Right atrium auricular region (tissue), 2 donors: ENCODE data around the gene DERL3. TPM values are rescaled to one million over a fixed set of nuclear protein-coding genes. Genes with fewer than 3 reads are reported as not detected.

Experiments used
- DNase-seq: peaks from one replicate; pipeline ENCODE4 v3.0.0-alpha.2; 2019; ENCODE audit warnings: low spot score
- H3K27ac ChIP-seq, 2 donors: fragments of 200-600 bp; sonication (generic); 1 replicate in 1 of 2; 2 replicates in 1 of 2; pipeline ENCODE4 v1.5.1; 2016 to 2019
- H3K27me3 ChIP-seq, 2 donors: fragments of 200-600 bp; sonication (generic); one replicate each; pipeline versions ENCODE4 v1.5.1 to v1.6.0; 2017 to 2019
- H3K36me3 ChIP-seq: fragments of 200-600 bp; sonication (generic); one replicate; pipeline ENCODE4 v1.5.1; 2016
- H3K4me1 ChIP-seq, 2 donors: fragments of 200-600 bp; sonication (generic); one replicate each; pipeline versions ENCODE4 v1.5.1 to v1.6.0; 2017 to 2019
- H3K4me3 ChIP-seq, 2 donors: fragments of 200-600 bp; sonication (generic); 1 replicate in 1 of 2; 2 replicates in 1 of 2; pipeline ENCODE4 v1.5.1; 2017 to 2019; ENCODE audit warnings: mild to moderate bottlenecking in 1 of 2, moderate library complexity in 1 of 2
- H3K9me3 ChIP-seq, 2 donors: fragments of 200-600 bp; sonication (generic); one replicate each; pipeline ENCODE4 v1.5.1; 2019
- total RNA-seq, 2 donors: library from RNA; depleted of rRNA; stranded (reverse); fragments of >200 nt; gene quantifications; one replicate each; pipeline ENCODE4 v1.1.0, GENCODE V29; 2016
- TF ChIP-seq, protein P1 (sequence below), 2 donors: fragments of 200-600 bp; sonication (generic); IDR thresholded peaks; one replicate each; pipeline ENCODE4 v1.5.1; 2019; ENCODE audit warnings: antibody characterized with exemption in 2 of 2

Gene DERL3
- total RNA-seq, 2 donors from 2014 or later: 4.0 to 10.6 TPM

DNA sequence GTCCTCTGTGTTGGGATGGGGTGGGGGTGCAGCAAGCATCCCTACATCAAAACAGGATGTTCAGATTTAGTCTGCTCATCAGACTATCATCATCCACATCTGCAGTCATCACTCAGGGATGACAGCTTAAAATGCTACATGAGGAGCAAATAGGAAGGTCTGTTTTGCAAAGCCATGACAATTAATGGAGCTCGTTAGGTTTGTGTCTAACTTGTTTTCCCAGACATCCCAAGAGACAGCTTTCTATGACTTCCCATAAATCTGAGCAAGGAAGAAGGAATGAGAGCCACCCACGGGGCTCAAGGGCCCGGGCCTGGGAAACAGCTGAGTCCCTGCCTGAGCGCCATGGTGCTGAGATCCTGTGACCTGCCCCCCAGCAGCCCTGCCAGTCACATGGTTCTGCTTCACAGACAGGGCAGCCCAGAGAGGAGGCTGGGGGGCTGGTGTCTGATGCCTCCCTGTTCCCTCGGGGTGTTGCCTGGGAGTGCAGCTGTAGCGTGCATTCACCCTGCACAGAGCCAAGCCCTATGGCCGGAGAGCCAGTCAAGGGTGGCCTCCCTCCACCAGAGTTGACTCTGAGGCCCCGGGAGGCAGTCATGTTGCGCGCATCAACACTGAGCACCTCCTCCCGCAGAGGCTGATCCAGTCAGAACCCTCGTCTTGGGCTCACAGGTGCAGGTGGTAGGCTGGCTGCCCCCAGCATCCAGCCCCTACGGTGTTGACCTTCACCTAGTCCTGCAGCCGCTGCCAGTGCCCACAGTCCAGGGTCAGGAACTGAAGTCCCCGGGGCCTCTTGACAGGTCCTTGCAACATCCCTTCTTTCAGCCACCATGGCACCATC is 12.1 kb downstream of the DERL3 start:
- Histone ChIP-seq H3K36me3 (peaks cover 62% of the 10 kb centered on the region), H3K27me3 (no peaks in the 10 kb centered on the region), H3K4me1 (peaks cover 0 to 92% of the 10 kb centered on the region in 2 donors), H3K9me3 (no peaks in the 10 kb centered on the region), H3K4me3 (no peak overlapping the region), H3K27ac (peak overlapping the region; percentile 84 to 90)
- TF ChIP-seq, protein P1, sequence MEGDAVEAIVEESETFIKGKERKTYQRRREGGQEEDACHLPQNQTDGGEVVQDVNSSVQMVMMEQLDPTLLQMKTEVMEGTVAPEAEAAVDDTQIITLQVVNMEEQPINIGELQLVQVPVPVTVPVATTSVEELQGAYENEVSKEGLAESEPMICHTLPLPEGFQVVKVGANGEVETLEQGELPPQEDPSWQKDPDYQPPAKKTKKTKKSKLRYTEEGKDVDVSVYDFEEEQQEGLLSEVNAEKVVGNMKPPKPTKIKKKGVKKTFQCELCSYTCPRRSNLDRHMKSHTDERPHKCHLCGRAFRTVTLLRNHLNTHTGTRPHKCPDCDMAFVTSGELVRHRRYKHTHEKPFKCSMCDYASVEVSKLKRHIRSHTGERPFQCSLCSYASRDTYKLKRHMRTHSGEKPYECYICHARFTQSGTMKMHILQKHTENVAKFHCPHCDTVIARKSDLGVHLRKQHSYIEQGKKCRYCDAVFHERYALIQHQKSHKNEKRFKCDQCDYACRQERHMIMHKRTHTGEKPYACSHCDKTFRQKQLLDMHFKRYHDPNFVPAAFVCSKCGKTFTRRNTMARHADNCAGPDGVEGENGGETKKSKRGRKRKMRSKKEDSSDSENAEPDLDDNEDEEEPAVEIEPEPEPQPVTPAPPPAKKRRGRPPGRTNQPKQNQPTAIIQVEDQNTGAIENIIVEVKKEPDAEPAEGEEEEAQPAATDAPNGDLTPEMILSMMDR (IDR thresholded peaks at IDR 0.05): no peak
- DNase-seq: no peak

DNA sequence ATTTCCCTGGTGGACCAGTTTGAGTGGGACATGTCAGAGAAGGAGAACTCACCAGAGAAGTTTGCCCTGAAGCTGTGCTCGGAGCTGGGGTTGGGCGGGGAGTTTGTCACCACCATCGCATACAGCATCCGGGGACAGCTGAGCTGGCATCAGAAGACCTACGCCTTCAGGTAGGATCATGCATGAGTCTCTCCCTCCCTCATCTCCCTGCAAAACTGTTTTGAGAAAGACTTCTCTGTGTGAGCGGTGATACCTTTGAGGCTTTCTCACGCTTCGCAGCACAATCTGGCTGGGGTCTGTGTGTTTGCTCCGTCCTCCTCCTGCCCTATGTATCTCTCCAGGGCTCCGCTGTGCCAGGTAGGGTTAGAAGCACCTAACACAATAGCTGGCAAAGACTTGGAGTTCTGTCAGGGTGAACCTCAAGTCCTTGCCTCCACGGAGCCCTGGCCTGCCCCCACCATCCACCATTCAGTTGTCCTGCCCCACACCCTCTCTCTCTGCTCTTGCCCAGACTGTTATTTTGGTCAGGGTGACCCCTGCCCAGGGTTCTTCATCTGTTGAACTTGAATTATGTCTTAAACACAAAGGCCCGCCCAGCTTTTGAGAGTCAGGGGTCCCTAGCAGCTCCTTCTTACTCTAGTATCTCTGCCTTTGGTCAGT is 13.4 kb downstream of the DERL3 start:
- H3K27ac ChIP-seq: peak overlapping the region; percentile 81 to 90

DNA sequence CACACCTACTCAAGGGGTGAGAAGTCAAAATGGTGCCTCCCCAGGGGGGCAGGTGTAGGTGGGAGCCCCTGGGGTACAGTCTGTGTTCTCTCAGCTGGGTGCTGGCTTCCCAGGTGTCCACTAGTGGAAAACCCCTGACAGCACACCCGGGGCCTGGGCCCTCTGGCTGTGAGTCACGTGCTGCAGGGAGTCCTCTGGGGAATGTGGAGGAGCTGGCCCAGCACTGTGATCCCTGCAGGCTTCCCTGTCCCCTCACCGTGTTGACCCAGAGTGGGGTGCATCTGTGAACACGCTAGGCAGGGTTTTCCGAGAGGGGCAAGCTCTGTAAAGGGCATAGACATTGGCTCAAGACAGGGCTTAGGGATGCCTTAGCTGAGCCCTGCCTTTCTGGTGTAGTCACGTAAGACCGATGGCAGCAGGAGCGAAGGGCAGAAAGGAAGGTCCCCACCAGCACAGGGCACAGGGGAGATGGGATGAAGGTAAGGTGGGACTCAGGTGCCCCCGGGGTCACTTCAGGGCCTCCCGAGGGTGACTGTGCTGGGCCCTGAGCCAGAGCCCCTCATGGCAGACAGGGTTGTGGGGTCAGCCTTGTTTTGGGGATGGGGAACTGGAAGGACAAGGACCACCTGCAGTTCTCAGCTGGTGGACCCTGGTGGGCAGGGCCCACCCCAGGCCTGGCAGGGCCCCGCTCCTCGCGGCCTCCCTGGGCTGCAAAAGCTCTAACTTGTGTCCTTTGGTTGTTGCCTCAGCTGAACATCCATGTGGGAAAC is 14.1 kb downstream of the DERL3 start:
- H3K4me3 ChIP-seq: no peak overlapping the region
- peak overlapping the region; percentile 81 to 90 for H3K27ac ChIP-seq
- H3K27me3 ChIP-seq: no peaks in the 10 kb centered on the region
- TF ChIP-seq, protein P1 (IDR thresholded peaks at IDR 0.05): no peak
- peaks cover 0 to 81% of the 10 kb centered on the region in 2 donors for H3K4me1 ChIP-seq
- no peak for DNase-seq
- peaks cover 77% of the 10 kb centered on the region for H3K36me3 ChIP-seq
- no peaks in the 10 kb centered on the region for H3K9me3 ChIP-seq

More for the DNA sequence above, 13.4 kb downstream of the DERL3 start:
- TF ChIP-seq, protein P1 (IDR thresholded peaks at IDR 0.05): no peak
- H3K4me1 ChIP-seq: peaks cover 0 to 88% of the 10 kb centered on the region in 2 donors
- DNase-seq: no peak
- no peaks in the 10 kb centered on the region for H3K9me3 ChIP-seq
- H3K36me3 ChIP-seq: peaks cover 70% of the 10 kb centered on the region
- H3K27me3 ChIP-seq: no peaks in the 10 kb centered on the region
- H3K4me3 ChIP-seq: no peak overlapping the region

DNA sequence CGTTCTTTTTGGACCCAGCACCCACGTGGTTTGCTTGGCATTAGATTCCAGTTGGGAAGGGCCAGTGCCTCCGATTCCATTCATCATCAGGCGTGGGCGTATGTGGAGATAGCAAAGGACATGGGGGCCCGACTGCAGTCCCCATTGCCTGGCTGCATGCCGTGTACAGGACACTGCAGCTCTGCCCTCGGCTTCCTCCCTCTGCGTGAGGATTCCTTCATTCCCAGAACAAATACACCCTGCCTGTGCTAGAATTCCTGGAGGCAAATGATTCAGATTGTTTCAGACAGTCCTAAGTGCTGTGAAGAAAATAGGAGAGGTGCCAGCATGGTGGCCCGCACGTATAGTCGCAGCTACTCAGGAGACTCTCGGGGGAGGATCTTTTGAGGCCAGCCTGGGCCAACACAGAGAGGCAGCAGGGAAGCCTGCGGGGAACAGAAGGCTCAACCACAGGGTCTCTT is 15.4 kb downstream of the DERL3 start:
- no peak overlapping the region for H3K4me3 ChIP-seq
- H3K27me3 ChIP-seq: no peaks in the 10 kb centered on the region
- H3K4me1 ChIP-seq: peaks cover 0 to 68% of the 10 kb centered on the region in 2 donors
- H3K9me3 ChIP-seq: no peaks in the 10 kb centered on the region
- peaks cover 89% of the 10 kb centered on the region for H3K36me3 ChIP-seq
- H3K27ac ChIP-seq: peak overlapping the region; percentile 81 to 90
- no peak for DNase-seq
- TF ChIP-seq, protein P1 (IDR thresholded peaks at IDR 0.05): no peak

DNA sequence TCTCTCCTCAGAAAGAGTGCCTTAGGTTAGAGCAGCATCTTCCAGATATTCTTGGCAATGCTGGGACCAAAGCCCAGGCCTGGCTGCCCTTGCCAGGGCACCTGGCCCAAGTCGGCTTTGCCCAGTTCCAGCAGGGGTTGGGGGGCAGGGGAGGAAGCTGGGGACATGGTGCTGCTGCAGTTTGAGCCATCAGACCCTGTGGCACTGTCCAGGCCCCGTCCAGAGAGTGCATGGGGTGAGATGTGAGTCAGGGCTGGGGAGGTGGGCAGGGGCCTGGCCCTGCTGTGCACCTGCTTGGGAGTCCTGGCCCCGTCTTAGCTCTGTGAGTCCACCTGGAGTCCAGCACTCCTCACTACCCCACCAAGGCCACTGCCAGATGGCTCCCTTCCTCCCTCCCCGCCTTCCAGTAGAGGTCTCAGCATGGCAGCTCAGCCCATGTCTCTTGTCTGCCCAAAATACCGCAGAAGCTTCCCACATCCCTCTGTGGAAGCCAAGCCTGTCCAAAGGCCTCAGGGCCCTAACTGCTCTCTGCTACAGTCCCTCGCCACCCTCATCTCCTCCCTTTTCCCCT is 16.6 kb downstream of the DERL3 start:
- Histone ChIP-seq H3K27ac (peak overlapping the region; percentile 81 to 90), H3K27me3 (no peaks in the 10 kb centered on the region), H3K4me1 (peaks cover 0 to 57% of the 10 kb centered on the region in 2 donors), H3K4me3 (no peak overlapping the region), H3K9me3 (no peaks in the 10 kb centered on the region), H3K36me3 (peaks cover 94% of the 10 kb centered on the region)
- TF ChIP-seq, protein P1 (IDR thresholded peaks at IDR 0.05): no peak
- no peak for DNase-seq
